MM.1S (cell line): Measurements from ENCODE around the gene CYB5R4.

ENCODE experiments used
- DNase-seq: peaks from one replicate; pipeline ENCODE4 v3.0.0-alpha.2; 2015
- H2AFZ ChIP-seq: fragments of 300-600 bp; sonication (generic); 2 replicates; pipeline ENCODE4 v1.6.0; 2016; ENCODE audit warnings: antibody characterized with exemption, low read length
- H3F3A ChIP-seq: fragments of 300-600 bp; sonication (generic); 2 replicates; pipeline ENCODE4 v1.6.1; 2016; ENCODE audit warnings: mild to moderate bottlenecking, antibody characterized with exemption, low read length, moderate library complexity, mixed read lengths; ENCODE audit not compliant: insufficient read depth
- H3K27ac ChIP-seq: fragments of 300-600 bp; sonication (generic); 2 replicates; pipeline ENCODE4 v1.5.1; 2016; ENCODE audit warnings: mild to moderate bottlenecking, low read length
- H3K27me3 ChIP-seq: fragments of 300-600 bp; sonication (generic); replicated peaks from 2 replicates; pipeline ENCODE4 v1.6.0; 2016; ENCODE audit warnings: low read length; ENCODE audit not compliant: insufficient read depth
- H3K36me3 ChIP-seq: fragments of 300-600 bp; sonication (generic); replicated peaks from 2 replicates; pipeline ENCODE4 v1.6.1; 2016; ENCODE audit warnings: mild to moderate bottlenecking, low read length, mixed read lengths; ENCODE audit not compliant: insufficient read depth
- H3K4me1 ChIP-seq: fragments of 300-600 bp; sonication (generic); 2 replicates; pipeline ENCODE4 v1.6.1; 2016; ENCODE audit warnings: low read length, mixed read lengths
- H3K4me2 ChIP-seq: fragments of 300-600 bp; sonication (generic); 2 replicates; pipeline ENCODE4 v1.6.0; 2016; ENCODE audit warnings: low read depth, low read length
- H3K4me3 ChIP-seq: fragments of 300-600 bp; sonication (generic); 2 replicates; pipeline ENCODE4 v1.5.1; 2016; ENCODE audit warnings: low read length, mixed read lengths
- H3K79me2 ChIP-seq: fragments of 300-600 bp; sonication (generic); 2 replicates; pipeline ENCODE4 v1.6.1; 2016; ENCODE audit warnings: mixed run types, low read length, mixed read lengths
- H3K9ac ChIP-seq: fragments of 300-600 bp; sonication (generic); 2 replicates; pipeline ENCODE4 v1.6.1; 2016; ENCODE audit warnings: low read length, mixed read lengths
- H3K9me2 ChIP-seq: fragments of 300-600 bp; sonication (generic); replicated peaks from 2 replicates; pipeline ENCODE4 v1.6.1; 2016; ENCODE audit warnings: mild to moderate bottlenecking, low read length, mixed read lengths; ENCODE audit not compliant: insufficient read depth
- H3K9me3 ChIP-seq: fragments of 300-600 bp; sonication (generic); replicated peaks from 2 replicates; pipeline ENCODE4 v1.6.1; 2016; ENCODE audit warnings: mild to moderate bottlenecking, low read length, mixed read lengths; ENCODE audit not compliant: insufficient read depth
- H4K20me1 ChIP-seq: fragments of 300-600 bp; sonication (generic); 2 replicates; pipeline ENCODE4 v1.6.1; 2016; ENCODE audit warnings: mild to moderate bottlenecking, low read length, moderate library complexity, mixed read lengths; ENCODE audit not compliant: insufficient read depth
- CTCF ChIP-seq: fragments of 300-600 bp; sonication (generic); IDR thresholded peaks from 2 replicates; pipeline ENCODE4 v1.5.1; 2016; ENCODE audit warnings: antibody characterized with exemption, low read length, mixed read lengths
- EZH2 ChIP-seq: fragments of 300-600 bp; sonication (generic); optimal IDR thresholded peaks from 2 replicates; pipeline ENCODE3; 2017; ENCODE audit warnings: low read depth, mild to moderate bottlenecking, antibody characterized with exemption, low read length, mixed read lengths
- EZH2phosphoT487 ChIP-seq: fragments of 300-600 bp; sonication (generic); IDR thresholded peaks from 2 replicates; pipeline ENCODE4 v1.6.1; 2018; ENCODE audit warnings: antibody characterized with exemption, low read length

Gene CYB5R4

GRCh38 chr6:84013354-84013753 is 153.9 kb downstream of the CYB5R4 start:
- no peak overlapping the region for H3K9ac ChIP-seq
- no peak overlapping the region for H3K27ac ChIP-seq
- H3K4me1 ChIP-seq = no peaks in the 10 kb centered on the region
- TF ChIP-seq EZH2 (no peak), CTCF (no peak), EZH2phosphoT487 (no peak)
- H3K27me3 ChIP-seq = no peaks in the 10 kb centered on the region
- H3F3A ChIP-seq = no peaks in the 10 kb centered on the region
- H3K36me3 ChIP-seq = no peaks in the 10 kb centered on the region
- H2AFZ ChIP-seq = no peak overlapping the region
- no peaks in the 10 kb centered on the region for H4K20me1 ChIP-seq
- no peaks in the 10 kb centered on the region for H3K79me2 ChIP-seq
- no peaks in the 10 kb centered on the region for H3K9me3 ChIP-seq
- DNase-seq = no peak
- H3K9me2 ChIP-seq = no peaks in the 10 kb centered on the region
- H3K4me2 ChIP-seq = no peak overlapping the region
- no peak overlapping the region for H3K4me3 ChIP-seq

- TF ChIP-seq CTCF (no peak), EZH2phosphoT487 (no peak), EZH2 (no peak)
- Histone ChIP-seq H3K27me3 (no peaks in the 10 kb centered on the region), H2AFZ (no peak overlapping the region), H3K9me3 (no peaks in the 10 kb centered on the region), H3K9me2 (no peaks in the 10 kb centered on the region), H3K4me1 (no peaks in the 10 kb centered on the region; the same call in 1 of the 2 replicates), H3K9ac (no peak overlapping the region), H3K79me2 (no peaks in the 10 kb centered on the region), H3K27ac (no peak overlapping the region), H3K4me3 (no peak overlapping the region), H3F3A (no peaks in the 10 kb centered on the region), H3K36me3 (no peaks in the 10 kb centered on the region), H4K20me1 (no peaks in the 10 kb centered on the region), H3K4me2 (no peak overlapping the region)
- no peak for DNase-seq
Measured at GRCh38 chr6:84013931-84014330, 154.4 kb downstream of the CYB5R4 start.

- no peak for DNase-seq
- Histone ChIP-seq H3K79me2 (no peaks in the 10 kb centered on the region), H3K36me3 (no peaks in the 10 kb centered on the region), H3F3A (no peaks in the 10 kb centered on the region), H2AFZ (no peak overlapping the region), H3K27me3 (no peaks in the 10 kb centered on the region), H3K9me3 (no peaks in the 10 kb centered on the region), H3K9ac (no peak overlapping the region), H4K20me1 (no peaks in the 10 kb centered on the region), H3K4me1 (no peaks in the 10 kb centered on the region; the same call in 1 of the 2 replicates), H3K9me2 (no peaks in the 10 kb centered on the region), H3K4me3 (no peak overlapping the region), H3K4me2 (no peak overlapping the region), H3K27ac (no peak overlapping the region)
- TF ChIP-seq EZH2phosphoT487 (no peak), EZH2 (no peak), CTCF (no peak)
Measured at GRCh38 chr6:84016029-84016428, 156.5 kb downstream of the CYB5R4 start.
